ENCODE measurements around the gene TCERG1. TPM values are rescaled to one million over a fixed set of nuclear protein-coding genes. Genes with fewer than 3 reads are reported as not detected.

TCERG1 gene
- total RNA-seq, 2 donors from 2014 or later = 108 to 144 TPM

GRCh38 chr5:146457431-146457830 is 10.3 kb downstream of the TCERG1 start:
- H3K9me3 Mint-ChIP-seq = no peaks in the 10 kb centered on the region
- DNase-seq = no peak
- no peak overlapping the region for H3K27ac Mint-ChIP-seq
- H3K27me3 Mint-ChIP-seq (ENCODE audit: insufficient read depth) = no peaks in the 10 kb centered on the region
- no peak overlapping the region for H3K27ac ChIP-seq (ENCODE audit: low read depth, low read length)
- WGBS, 2 experiments (ENCODE audit: insufficient coverage in 1 of 2, insufficient read length in 1 of 2) = 94 to 96% methylated on average over 2 of the region's 2 CpGs
- H3K36me3 ChIP-seq (ENCODE audit: control insufficient read depth, insufficient read depth, low read length) = peaks cover 80% of the 10 kb centered on the region
- no peaks in the 10 kb centered on the region for H3K9me3 ChIP-seq (ENCODE audit: control insufficient read depth, low read length)
- H3K9ac ChIP-seq (ENCODE audit: extremely low read depth, low read length, poor library complexity, severe bottlenecking) = no peak overlapping the region
- no peak for TF ChIP-seq CTCF (conservative IDR thresholded peaks at IDR 0.05)
- peaks cover 5% of the 10 kb centered on the region for H3K4me1 Mint-ChIP-seq
- H3K27me3 ChIP-seq (ENCODE audit: control insufficient read depth, insufficient read depth, low read length, poor library complexity, severe bottlenecking) = no peaks in the 10 kb centered on the region
- H3K36me3 Mint-ChIP-seq (ENCODE audit: low read depth) = peaks cover 45% of the 10 kb centered on the region
- no peak overlapping the region for H3K4me3 Mint-ChIP-seq
- no peak overlapping the region for H3K4me3 ChIP-seq (ENCODE audit: low read length)
- no peaks in the 10 kb centered on the region for H3K4me1 ChIP-seq (ENCODE audit: control insufficient read depth, insufficient read depth, low read length)

DNA sequence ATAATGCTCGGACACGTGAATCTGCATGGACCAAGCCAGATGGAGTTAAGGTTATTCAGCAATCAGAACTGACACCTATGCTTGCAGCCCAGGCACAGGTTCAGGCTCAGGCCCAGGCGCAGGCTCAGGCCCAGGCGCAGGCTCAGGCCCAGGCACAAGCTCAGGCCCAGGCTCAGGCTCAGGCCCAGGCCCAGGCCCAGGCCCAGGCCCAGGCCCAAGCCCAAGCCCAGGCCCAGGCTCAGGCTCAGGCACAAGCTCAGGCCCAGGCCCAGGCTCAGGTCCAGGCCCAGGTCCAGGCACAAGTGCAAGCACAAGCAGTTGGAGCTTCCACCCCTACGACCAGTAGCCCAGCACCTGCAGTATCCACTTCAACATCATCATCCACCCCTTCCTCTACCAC is 11.8 kb downstream of the TCERG1 start:
- Histone ChIP-seq H3K9ac (ENCODE audit: extremely low read depth, low read length, poor library complexity, severe bottlenecking) (no peak overlapping the region), H3K27me3 (ENCODE audit: control insufficient read depth, insufficient read depth, low read length, poor library complexity, severe bottlenecking) (no peaks in the 10 kb centered on the region), H3K4me3 (ENCODE audit: low read length) (no peak overlapping the region), H3K4me1 (ENCODE audit: control insufficient read depth, insufficient read depth, low read length) (no peaks in the 10 kb centered on the region), H3K36me3 (ENCODE audit: control insufficient read depth, insufficient read depth, low read length) (peaks cover 94% of the 10 kb centered on the region), H3K27ac (ENCODE audit: low read depth, low read length) (no peak overlapping the region), H3K9me3 (ENCODE audit: control insufficient read depth, low read length) (no peaks in the 10 kb centered on the region)
- Mint-ChIP-seq H3K36me3 (ENCODE audit: low read depth) (peaks cover 52% of the 10 kb centered on the region), H3K27ac (no peak overlapping the region), H3K27me3 (ENCODE audit: insufficient read depth) (no peaks in the 10 kb centered on the region), H3K4me1 (no peaks in the 10 kb centered on the region), H3K9me3 (no peaks in the 10 kb centered on the region), H3K4me3 (no peak overlapping the region)
- no peak for DNase-seq
- no peak for TF ChIP-seq CTCF (conservative IDR thresholded peaks at IDR 0.05)
- 96 to 100% methylated on average over 1 to 5 of the region's 5 CpGs for WGBS, 2 experiments (ENCODE audit: insufficient coverage in 1 of 2, insufficient read length in 1 of 2)

DNA sequence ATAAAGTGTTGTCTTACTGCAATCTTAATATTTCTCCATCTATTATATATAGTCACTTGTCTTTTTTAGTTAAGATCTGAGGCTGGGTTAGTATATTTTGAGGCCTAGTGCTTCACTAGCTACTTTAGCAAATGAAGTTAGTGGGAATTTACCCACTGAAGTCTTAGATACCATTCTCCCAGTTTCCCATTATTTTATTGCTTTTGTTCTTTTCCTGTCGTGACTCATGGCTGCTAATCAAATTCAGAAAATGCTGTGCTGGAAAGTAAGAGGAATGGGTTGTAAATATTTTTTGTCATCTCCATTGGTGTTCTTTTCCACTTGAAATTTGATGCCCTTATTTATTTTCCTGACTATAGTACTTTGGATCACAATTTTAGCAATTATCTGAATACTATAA is 14.2 kb downstream of the TCERG1 start:
- H3K27ac ChIP-seq (ENCODE audit: low read depth, low read length) = no peak overlapping the region
- Mint-ChIP-seq H3K9me3 (no peaks in the 10 kb centered on the region), H3K36me3 (ENCODE audit: low read depth) (peaks cover 61% of the 10 kb centered on the region)

More for the DNA sequence above, 14.2 kb downstream of the TCERG1 start:
- Mint-ChIP-seq H3K27me3 (ENCODE audit: insufficient read depth) (no peaks in the 10 kb centered on the region), H3K4me1 (peaks cover 3% of the 10 kb centered on the region), H3K27ac (no peak overlapping the region), H3K4me3 (no peak overlapping the region)
- Histone ChIP-seq H3K9me3 (ENCODE audit: control insufficient read depth, low read length) (no peaks in the 10 kb centered on the region), H3K4me3 (ENCODE audit: low read length) (no peak overlapping the region), H3K27me3 (ENCODE audit: control insufficient read depth, insufficient read depth, low read length, poor library complexity, severe bottlenecking) (no peaks in the 10 kb centered on the region), H3K4me1 (ENCODE audit: control insufficient read depth, insufficient read depth, low read length) (no peaks in the 10 kb centered on the region), H3K36me3 (ENCODE audit: control insufficient read depth, insufficient read depth, low read length) (peaks cover 91% of the 10 kb centered on the region), H3K9ac (ENCODE audit: extremely low read depth, low read length, poor library complexity, severe bottlenecking) (no peak overlapping the region)
- DNase-seq = no peak
- TF ChIP-seq CTCF (conservative IDR thresholded peaks at IDR 0.05) = no peak
- WGBS, 2 experiments (ENCODE audit: insufficient coverage in 1 of 2, insufficient read length in 1 of 2) = 91% methylated on average over 1 of the region's 1 CpG; no CpG with 5 or more reads in 1 of the 2 experiments
